GM21786 (cell line): ENCODE measurements around the gene NEURL1.
"Not testable (repeated sequence)": the region's sequence is repeated elsewhere in the genome, so short reads cannot be mapped to it uniquely, and the experiment has no call there.

Experiments
- ATAC-seq: cut with Tn5 transposase; IDR thresholded peaks from one replicate; pipeline ENCODE4 v1.9.1; 2021; ENCODE audit not compliant: unreplicated experiment

NEURL1 gene

DNA sequence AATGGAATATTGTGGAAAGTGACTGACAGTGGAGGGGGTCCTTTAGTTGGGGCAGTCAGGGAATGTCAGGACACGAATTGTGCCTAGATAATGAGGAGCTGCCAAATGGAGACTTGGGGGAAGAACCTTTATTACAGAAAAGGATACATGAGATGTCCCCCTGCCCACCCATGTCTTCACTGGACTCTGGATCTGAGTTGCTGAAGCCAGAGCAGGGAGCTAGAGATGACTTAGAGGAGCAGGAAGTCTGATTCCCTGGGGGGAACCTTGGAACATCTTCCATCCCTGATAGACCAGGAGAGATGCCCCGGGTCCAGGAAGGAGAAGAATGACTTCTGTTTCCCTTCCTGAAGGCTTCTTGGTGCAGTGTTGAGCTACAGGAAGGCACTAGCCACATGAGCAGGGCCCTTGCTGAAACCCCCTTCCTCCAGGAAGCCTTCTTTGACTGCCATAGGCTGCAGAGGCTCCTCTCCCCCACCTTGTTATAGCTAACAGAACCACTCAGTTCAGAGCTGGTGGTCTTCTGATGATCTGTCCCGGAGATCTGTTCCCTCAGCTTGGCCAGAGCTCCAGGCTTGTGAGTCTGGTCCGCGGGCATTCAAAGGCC is 747 bp upstream of the NEURL1 start:
- ATAC-seq, result no peak

DNA sequence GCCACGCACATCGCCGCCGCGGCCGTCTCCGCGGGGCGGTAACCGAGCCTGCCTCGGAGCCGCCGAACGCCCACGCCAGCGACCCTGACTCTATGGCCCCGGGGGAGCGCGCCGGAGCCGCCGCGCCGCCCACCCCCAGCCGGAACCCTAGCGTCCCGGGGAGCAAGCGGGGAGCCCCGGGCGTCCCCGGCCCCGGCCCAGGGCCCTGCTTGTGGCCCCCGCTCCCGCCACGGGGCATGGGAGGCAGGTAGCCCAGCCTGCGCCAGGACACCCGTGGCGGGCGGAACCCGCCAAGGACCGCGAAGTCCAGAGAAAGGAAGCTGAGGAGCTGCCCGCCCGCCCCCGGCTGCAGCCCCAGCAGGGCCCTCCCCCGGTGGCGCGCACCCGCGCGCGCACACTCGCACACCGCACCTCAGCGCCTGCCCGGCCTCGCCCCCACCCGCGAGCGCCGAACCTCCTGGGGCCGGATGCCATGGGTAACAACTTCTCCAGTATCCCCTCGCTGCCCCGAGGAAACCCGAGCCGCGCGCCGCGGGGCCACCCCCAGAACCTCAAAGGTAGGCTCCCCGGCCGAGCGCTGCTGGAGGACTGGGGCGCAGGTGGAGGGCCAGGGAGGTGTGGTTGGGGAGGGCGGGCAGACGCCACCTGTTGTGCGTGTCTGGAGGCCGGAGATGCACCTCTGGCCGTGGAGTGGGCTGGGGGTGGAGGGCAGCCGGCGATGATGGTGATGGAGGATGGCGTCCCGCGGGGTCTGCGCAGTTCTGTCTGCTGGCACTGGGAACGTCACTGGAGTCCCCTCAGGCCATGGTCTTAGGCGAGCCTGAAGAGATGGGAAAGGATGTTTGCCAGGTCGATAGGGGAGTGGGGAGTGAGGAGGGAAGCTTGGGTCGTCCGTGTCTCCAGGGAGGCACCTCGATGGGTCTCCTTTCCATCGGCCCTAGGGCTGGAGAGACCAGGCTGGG is 692 bp downstream of the NEURL1 start:
- ATAC-seq, result no peak

DNA sequence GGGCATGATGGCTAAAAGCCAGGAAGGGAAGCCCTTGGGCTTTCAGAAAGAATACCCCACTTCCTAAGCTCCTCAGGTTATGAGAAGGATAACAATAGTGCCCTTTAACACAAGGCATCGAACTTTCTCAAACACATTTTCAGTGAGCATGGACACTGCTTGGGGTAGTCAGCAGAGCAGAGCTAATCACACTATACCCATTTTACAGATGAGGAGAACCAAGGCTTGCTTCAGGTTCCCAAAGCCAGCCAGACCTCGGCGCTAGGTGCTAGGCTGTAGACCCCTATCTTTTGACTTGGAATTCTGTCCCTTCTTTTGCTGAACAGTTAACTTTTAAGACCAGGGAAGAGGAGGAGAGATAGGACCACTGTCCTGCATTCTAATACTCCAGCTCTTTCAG is 1.8 kb downstream of the NEURL1 start:
- no peak for ATAC-seq

DNA sequence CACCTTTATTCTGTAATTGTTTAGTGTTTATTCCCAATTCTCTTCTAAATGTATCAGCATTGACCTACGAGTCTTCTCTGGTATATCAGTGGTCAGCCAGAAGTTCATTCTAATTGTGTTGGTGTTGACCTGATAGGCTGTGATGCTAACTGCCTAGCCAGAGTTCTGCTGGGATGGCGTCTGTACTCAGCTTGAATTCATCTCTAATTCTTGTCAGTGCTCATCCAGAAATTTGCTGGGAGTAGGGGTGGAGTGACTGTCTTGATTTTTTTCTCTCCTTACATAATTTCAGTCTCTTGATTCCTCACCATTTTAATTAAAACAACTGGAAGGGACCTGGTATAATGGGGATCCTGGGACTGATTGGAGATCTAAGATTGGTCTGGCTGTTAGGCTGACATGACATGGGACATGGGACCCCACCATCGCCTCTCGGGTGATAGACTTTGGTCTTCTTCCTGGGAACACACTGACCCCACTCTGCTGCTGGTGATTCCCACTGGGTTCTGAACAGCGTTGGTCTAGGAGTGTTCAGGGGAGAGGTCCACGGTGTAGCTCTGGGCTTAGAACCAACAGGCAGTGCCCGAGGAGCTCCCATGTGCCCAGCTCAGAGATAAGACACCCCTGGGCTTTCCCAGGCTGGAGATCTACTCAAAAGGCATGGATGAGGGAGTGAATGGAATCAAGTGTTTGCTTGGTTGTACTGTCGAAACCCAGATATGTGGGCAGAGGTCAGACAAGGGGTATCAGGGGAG is 3.8 kb downstream of the NEURL1 start:
- no peak for ATAC-seq

DNA sequence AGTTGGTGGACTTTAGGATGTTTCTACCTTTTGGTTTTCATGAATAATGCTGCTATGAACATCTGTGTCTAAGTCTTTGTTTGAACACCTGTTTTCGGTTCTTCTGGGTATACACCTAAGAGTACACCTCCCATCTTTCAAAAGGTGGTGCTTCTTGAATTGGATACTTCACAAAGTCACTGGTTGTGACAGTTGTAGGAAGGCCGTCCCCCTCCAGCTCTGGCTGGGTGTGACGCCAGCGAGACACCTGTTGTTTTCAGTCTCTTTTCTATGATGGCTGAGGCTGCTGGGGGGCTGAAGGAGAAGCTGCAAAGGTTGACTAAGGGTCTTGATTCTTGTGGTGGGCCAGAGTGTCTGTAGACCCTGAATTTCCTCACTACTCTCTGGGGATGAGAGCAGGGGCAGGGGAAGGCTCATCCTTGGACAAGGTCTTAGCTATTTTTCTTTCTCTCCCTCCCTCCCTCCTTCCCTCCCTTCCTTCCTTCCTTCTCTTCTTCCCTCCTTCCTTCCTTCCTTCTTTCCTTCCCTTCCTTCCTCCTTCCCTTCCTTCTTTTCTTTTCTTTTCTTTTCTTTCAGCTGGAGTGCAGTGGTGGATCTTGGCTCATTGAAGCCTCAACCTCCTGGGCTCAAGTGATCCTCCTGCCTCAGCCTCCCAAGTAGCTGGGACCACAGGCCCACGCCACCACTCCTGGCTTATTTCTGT is 5.6 kb downstream of the NEURL1 start:
- no peak for ATAC-seq

DNA sequence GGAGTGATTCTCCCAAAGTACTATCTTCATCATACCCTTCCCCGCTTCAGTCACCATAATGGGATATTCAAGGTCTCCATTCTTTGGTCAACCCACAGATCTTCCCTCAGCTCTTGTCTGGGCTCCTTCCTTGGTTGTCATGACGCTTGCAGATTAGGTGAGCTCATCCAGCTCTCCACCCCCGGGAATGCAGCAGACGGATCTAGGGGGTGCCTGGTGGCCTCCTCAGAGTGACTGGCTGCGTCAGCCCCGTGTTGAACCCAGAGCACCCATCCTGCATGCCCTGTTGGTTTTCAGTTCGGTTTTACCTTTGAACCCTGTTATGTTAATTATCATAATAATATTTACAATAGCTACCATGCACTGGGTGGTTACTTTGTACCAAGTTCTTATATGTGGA is 6.4 kb downstream of the NEURL1 start:
- no peak for ATAC-seq

DNA sequence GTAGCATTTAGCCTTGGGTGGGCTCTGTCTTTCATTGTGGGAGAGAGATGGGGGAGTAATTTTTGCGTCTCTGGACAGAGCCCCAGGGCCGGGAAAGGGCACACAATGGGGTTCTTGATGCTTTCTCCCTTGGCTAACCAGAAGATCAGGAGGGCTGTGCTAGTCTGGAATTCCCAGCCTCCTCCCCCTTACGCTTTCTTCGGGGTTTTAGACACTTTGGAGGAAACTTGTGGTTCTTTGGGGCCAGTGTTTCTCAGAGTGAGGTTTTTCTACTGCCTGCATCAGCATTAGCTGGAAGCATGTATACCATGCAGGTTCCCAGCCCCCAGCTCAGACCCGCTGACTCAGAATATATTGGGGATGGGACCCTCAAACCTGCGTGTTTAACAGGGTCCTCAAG is 7.0 kb downstream of the NEURL1 start:
- ATAC-seq, result no peak

DNA sequence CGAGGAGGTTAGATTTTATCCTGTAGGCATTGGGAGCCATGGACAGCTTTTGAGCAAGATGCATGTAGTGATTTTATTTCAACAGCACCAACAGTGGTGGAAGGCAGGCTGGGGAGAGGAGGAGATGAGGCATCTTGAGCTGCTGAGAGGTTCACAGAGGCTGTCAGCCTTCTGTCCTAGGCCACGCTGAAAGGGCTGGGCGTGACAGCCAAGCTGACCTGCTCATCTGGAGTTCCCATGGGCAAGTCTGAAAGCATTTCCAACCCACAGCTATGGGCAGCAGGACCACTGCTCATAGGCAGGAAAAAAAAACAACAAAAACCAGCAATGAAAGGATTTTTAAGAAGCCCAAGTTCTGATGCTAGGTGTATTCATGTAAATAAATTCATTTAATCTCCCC is 7.7 kb downstream of the NEURL1 start:
- no peak for ATAC-seq

DNA sequence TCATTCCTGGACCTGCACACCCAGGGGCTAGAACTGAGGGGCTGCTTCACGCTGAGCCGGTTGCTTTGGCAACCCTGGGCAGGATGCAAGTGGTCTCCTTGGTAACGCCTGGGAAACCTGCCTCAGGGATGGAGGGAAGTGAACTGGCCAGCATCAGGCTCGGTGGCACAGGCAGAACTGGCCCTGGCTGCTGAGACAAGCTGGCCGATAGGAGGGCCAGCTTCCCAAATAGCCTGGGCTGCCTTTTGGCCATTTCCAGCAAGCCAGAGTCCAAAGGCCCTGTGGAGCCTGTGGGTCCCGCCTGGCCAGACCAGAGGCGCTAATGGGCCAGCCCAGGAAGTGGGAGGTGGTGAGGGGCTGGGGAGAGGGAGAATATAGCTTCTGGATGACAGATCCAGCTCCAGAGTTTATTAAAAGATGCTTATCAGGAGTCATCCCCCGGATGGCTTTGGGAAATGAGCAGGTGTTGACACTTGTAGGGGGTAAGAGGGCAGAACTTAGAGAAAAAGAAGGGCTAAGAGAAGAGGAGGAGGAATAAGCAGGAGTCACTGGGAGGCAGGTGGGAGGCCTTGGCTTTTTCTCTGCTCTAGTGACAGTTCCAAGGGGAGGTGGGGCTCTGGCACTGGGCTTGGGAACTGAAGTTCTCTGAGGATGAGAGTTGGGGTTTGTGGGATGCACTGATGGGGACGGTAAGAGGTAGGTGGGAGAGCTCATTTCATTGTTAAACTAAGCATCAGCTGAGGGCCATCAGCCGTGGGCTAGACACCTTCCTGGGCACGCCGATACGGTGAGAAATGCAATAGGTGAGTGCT is 9.6 kb downstream of the NEURL1 start:
- no peak for ATAC-seq

DNA sequence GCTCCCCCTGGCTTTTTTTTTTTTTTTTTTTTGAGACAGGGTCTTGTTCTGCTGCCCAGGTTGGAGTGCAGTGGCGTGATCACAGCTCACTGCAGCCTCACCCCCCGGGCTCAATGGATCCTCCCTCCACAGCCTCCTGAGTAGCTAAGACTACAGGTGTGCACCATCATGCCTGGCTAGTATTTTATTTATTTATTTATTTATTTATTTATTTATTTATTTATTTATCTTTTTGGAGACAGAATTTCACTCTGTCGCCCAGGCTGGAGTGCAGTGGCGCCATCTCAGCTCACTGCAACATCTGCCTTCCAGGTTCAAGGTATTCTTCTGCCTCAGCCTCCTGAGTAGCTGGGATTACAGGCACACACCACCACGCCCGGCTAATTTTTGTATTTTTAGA is 10.3 kb downstream of the NEURL1 start:
- ATAC-seq, result not testable (repeated sequence)

DNA sequence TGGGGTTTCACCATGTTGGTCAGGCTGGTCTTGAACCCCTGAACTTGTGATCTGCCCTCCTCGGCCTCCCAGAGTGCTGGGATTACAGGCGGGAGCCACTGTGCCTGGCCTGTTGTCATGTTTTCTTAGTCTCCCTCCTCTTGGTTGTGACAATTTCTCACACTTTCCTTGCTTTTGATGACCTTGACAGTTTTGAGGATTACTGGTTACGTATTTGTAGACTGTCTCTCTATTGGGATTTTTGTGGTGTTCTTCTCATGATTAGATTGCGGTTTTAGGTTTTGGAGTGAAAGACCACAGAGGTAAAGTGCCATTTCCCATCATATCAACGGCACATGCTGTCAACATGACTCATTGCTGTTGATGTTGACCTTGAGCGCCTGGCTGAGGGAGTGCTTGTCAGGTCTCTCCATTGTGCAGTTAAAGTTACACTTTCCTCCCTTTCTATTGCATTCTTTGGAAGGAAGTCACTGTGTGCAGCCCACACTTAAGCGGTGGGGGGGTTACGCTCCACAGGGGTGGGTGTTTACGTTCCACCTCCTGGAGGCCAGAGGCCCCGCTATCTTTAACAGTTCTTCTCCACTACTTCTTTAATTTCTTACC is 10.8 kb downstream of the NEURL1 start:
- ATAC-seq, result no peak

DNA sequence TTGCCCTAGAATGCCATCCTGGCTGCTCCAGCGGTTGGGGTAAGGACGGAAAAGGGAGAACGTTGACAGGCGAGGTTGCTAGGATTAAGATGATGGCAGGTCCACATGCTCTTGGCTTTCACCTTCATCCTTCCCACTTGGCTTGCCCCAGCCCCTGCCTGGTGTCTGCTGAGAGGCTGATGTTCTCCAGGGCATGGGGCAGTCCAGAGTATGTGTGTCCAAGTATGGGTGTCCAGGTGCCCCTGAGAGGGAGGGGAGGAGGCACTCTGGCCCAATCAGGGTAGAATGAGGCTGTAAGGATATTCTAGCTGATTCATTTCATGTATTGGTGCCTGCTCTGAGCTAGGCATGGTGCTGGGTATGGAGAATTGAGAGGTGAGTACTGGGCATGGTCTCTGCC is 12.6 kb downstream of the NEURL1 start:
- ATAC-seq, result no peak

DNA sequence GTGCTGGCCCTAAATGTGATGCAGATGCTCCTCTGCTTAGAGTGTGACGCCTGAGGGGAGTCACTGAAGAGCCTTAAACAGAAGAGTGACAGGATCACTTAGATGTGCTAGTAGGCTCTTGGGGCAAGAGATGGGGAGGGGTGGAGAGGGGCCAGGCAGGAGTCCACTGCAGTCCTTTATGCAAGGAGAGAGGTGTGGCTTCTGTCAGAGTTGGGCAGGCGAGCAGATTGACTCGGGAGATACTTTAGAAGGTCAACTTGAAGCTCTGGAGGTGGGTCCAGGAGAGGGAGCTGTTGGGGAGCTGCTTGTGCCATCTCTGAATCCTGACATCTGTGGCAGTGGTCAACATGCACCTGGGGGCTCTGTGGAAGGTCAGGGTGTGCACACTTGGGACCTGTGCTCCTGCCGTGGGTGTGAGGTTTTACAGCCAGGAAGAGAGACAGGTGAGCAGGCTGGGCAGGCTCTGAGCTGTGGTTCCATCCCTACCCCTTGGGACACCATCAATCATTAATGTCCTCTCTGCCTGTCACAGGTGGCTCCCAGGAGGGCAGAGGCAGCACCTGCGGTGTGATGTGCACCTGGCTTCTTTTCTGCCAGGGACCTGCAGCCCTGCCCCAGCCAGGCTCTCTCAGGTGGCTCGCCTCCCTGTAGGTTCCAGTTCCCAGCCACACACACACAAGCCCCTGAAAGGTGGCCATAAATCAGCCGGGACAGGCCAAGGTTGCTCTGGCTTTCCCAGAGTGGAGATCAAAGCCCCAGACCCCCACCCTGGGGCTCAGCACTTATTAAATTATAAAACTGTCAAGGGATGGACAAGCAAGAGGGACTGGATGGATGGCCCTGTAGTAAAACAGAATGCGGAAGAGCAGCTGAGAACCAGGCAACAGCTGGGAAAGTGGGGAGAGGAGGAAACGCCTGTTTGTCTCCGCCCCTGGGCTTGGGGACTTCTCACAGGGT is 14.0 kb downstream of the NEURL1 start:
- no peak for ATAC-seq

DNA sequence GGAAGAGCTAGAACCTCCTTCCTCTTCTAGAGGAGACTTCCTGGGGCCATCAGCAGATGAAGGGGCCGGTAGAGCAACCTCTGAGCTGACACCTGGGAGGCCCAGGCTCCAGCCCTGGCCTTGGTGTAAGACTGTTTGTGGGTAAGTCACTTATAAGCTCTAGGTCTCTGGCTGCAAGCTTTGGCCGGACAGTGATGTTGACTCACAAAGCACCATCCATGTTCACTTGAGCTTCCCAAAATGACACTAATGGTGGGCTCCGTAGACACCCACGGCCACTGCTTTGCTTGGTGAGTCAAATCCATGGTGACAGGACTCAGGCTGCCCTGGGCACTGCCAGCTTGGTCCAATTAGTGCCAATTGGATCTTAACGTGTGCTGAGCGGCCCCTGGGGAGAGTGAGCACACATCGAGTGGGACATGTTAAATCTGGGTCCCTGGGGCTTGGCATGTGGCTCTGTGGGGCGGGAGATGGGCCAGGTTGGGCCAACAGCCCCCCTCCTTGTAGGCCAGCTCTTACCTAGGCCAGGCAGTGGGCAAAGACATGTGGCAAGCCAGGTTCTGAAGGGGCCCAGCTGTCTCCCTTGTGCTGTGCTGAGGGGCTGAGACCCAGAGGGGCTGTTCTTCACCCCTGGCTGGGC is 16.7 kb downstream of the NEURL1 start:
- ATAC-seq, result no peak

DNA sequence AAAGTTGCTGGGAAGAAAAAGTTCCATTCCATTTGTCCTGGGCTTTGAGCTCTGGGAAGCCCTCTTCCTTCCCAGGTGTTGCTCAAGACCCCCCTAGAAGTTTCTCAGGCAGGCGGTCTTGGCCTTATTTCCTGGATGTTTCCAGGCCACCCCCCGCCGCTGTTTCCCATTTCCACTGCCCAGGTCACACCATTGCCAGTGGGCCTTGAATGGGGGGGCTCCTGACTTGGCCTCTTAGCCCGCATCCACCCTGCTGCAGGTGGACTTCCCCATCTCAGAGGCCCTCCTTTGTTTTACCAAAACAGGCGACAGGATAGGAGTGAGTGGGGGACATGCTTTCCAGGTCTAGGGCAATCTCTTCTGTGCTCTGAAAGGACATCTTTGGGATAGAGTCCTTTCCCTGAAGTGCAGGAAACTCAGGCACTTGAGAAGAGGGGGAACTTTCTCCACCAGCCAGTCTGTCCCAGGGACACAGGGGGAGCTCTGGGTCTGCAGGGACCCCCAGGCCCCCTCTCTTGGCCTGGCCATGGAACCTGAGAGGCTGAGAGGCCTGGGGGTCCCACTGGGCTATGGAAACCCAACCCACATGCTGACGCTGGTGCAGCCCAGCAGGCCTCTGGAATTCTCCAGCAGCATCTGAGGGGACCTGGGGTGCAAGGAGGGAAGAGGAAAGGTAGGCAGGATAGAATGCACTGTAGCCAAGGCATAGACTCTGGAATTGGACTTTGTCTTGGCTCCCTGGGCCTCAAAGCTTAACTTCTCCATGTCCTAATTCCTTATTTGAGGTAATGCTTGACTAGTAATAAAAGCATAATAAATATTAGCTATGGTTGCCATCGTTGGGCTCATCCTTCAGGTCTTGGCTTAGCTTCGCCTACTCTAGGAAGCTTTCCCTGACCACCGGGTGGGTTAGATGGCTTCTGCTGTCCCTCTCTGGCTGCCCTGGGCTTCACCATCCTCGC is 17.6 kb downstream of the NEURL1 start:
- no peak for ATAC-seq

DNA sequence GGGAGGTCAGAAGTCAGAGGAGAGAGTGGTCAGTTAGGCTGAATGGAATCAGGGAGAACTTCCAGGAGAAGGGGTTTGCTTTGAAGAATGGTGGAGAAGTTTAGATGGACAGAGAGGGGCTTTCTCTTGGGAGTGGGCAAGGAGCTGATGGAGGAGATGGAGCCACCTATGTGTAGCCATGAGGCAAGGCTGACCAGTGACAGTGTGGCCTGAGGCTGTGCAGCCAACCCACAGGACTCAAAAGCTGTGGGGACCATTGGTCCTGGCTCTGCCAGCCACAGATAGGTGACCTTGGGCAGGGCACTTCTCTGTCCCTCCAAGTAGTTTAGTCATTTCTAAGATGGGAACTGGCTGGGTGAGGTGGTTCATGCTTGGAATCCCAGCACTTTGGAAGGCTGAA is 18.7 kb downstream of the NEURL1 start:
- no peak for ATAC-seq
